ENCODE results near the gene CMC1.
"Not testable (repeated sequence)": the region's sequence is repeated elsewhere in the genome, so short reads cannot be mapped to it uniquely, and the experiment has no call there.

Gene CMC1

GRCh38 chr3:28244491-28244890 is 3.1 kb downstream of the CMC1 start:
- WGBS, 2 experiments (ENCODE audit: insufficient coverage in 2 of 2), result 93 to 95% methylated on average over 7 of the region's 8 CpGs
- Histone ChIP-seq H3K9me3 (ENCODE audit: control insufficient read depth, low read length) (no peaks in the 10 kb centered on the region), H3K36me3 (ENCODE audit: control insufficient read depth, insufficient read depth, low read length) (no peaks in the 10 kb centered on the region), H3K4me1 (ENCODE audit: control insufficient read depth, insufficient read depth, low read length, poor library complexity, severe bottlenecking) (peaks cover 7% of the 10 kb centered on the region), H3K27ac (ENCODE audit: low read depth, low read length, severe bottlenecking) (no peak overlapping the region), H3K4me3 (ENCODE audit: extremely low read depth, insufficient read depth, low read length, poor library complexity, severe bottlenecking) (no peak overlapping the region)

- H3K9me3 ChIP-seq (ENCODE audit: control insufficient read depth, low read length), result no peaks in the 10 kb centered on the region
- WGBS, 2 experiments (ENCODE audit: insufficient coverage in 2 of 2), result 83% methylated on average over 1 of the region's 1 CpG; no CpG with 5 or more reads in 1 of the 2 experiments
- H3K4me3 ChIP-seq (ENCODE audit: extremely low read depth, insufficient read depth, low read length, poor library complexity, severe bottlenecking), result no peak overlapping the region
Observed at GRCh38 chr3:28247286-28247685, 5.9 kb downstream of the CMC1 start.

DNA sequence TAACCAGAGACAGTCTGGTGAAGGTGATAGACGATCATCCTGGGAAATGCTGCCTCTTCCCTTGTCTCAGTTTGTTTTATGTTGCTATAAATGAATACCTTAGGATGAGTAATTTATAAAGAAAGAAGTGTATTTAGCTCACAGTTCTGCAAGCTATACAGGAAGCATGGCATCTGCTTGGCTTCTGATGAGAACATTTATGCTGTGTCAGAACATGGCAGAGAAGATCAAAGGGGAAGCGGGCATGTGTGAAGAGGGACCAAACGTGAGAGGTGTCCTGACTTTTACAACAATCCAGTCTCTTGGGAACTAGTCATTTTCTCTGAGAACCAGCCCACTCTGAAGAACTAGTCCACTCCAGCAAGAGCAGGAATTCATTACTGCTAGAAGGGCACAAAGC is 9.6 kb downstream of the CMC1 start:
- Histone ChIP-seq H3K27ac (ENCODE audit: low read depth, low read length, severe bottlenecking) (no peak overlapping the region), H3K4me3 (ENCODE audit: extremely low read depth, insufficient read depth, low read length, poor library complexity, severe bottlenecking) (no peak overlapping the region), H3K36me3 (ENCODE audit: control insufficient read depth, insufficient read depth, low read length) (no peaks in the 10 kb centered on the region), H3K9me3 (ENCODE audit: control insufficient read depth, low read length) (no peaks in the 10 kb centered on the region), H3K4me1 (ENCODE audit: control insufficient read depth, insufficient read depth, low read length, poor library complexity, severe bottlenecking) (no peaks in the 10 kb centered on the region)
- 88 to 100% methylated on average over 2 to 3 of the region's 3 CpGs for WGBS, 2 experiments (ENCODE audit: insufficient coverage in 2 of 2)

More at GRCh38 chr3:28247286-28247685, 5.9 kb downstream of the CMC1 start:
- H3K4me1 ChIP-seq (ENCODE audit: control insufficient read depth, insufficient read depth, low read length, poor library complexity, severe bottlenecking), result no peaks in the 10 kb centered on the region
- no peak overlapping the region for H3K27ac ChIP-seq (ENCODE audit: low read depth, low read length, severe bottlenecking)
- H3K36me3 ChIP-seq (ENCODE audit: control insufficient read depth, insufficient read depth, low read length), result no peaks in the 10 kb centered on the region

DNA sequence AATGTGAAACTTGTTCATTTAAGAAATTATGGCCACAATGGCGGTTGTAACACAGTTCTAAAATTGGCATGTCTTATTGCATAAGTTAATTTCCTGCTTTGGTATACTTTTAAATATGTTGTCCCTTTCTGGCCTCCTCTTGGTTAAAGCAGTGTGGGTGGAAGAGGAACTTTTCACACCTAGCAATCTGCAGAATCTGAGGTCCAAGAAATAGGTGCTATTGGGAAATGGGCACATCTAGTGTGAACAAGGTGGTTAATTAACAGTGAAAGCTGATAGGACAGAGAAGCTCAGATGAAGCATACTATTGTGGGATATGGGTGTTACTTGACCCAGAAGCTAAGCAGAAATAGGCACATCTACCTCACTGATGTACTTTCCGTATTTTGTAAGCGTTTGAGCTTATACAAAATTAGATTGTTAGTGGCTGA is 10.6 kb downstream of the CMC1 start:
- H3K4me3 ChIP-seq (ENCODE audit: extremely low read depth, insufficient read depth, low read length, poor library complexity, severe bottlenecking), result no peak overlapping the region
- WGBS, 2 experiments (ENCODE audit: insufficient coverage in 2 of 2), result 86 to 100% methylated on average over 1 of the region's 3 CpGs
- H3K36me3 ChIP-seq (ENCODE audit: control insufficient read depth, insufficient read depth, low read length), result no peaks in the 10 kb centered on the region
- no peaks in the 10 kb centered on the region for H3K9me3 ChIP-seq (ENCODE audit: control insufficient read depth, low read length)
- H3K27ac ChIP-seq (ENCODE audit: low read depth, low read length, severe bottlenecking), result no peak overlapping the region
- H3K4me1 ChIP-seq (ENCODE audit: control insufficient read depth, insufficient read depth, low read length, poor library complexity, severe bottlenecking), result no peaks in the 10 kb centered on the region

- H3K4me3 ChIP-seq (ENCODE audit: extremely low read depth, insufficient read depth, low read length, poor library complexity, severe bottlenecking), result no peak overlapping the region
- 0 to 51% methylated on average over 1 to 2 of the region's 9 CpGs for WGBS, 2 experiments (ENCODE audit: insufficient coverage in 2 of 2)
- H3K36me3 ChIP-seq (ENCODE audit: control insufficient read depth, insufficient read depth, low read length), result no peaks in the 10 kb centered on the region
- no peak overlapping the region for H3K27ac ChIP-seq (ENCODE audit: low read depth, low read length, severe bottlenecking)
- no peaks in the 10 kb centered on the region for H3K4me1 ChIP-seq (ENCODE audit: control insufficient read depth, insufficient read depth, low read length, poor library complexity, severe bottlenecking)
- H3K9me3 ChIP-seq (ENCODE audit: control insufficient read depth, low read length), result no peaks in the 10 kb centered on the region
Observed at GRCh38 chr3:28253040-28253715, 11.8 kb downstream of the CMC1 start.

DNA sequence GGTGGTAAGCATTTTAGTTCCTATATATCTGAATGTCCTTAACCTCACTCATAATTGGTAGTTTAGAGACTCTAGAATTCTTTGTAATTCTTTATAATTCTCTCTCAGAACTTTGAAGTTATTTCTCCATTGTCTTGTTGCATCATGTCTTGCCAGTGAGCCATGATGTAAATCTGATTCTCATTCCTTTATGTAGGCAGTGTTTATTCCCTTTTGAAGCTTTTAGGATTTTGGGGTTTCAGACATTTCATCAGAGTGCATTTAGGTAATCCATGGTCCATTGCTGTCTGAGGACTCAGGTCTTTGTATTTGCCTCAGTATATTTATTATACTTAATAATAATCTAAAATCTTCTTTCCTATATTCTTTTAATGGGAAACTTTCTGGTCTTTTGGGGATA is 20.6 kb downstream of the CMC1 start:
- Histone ChIP-seq H3K4me1 (ENCODE audit: control insufficient read depth, insufficient read depth, low read length, poor library complexity, severe bottlenecking) (no peaks in the 10 kb centered on the region), H3K4me3 (ENCODE audit: extremely low read depth, insufficient read depth, low read length, poor library complexity, severe bottlenecking) (no peak overlapping the region), H3K36me3 (ENCODE audit: control insufficient read depth, insufficient read depth, low read length) (no peaks in the 10 kb centered on the region), H3K9me3 (ENCODE audit: control insufficient read depth, low read length) (no peaks in the 10 kb centered on the region), H3K27ac (ENCODE audit: low read depth, low read length, severe bottlenecking) (no peak overlapping the region)

DNA sequence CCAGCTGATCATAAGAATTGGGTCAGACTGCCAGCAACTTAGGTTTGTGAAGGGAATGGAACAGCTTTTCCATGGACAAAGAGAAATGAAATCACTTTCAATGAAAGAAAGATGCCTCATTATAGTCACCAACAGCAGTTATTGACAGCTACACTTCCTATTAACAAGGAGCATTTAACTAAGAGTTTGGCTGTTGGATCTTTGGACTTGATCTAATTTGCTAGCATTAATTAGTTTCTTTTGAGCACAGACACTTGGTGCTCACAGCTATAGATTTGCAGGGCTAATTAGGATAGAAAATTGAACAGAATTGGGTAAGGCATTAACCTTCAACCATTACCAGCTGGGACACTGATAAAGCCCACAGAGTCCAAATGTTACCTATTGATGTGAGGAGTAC is 24.2 kb downstream of the CMC1 start:
- H3K4me1 ChIP-seq (ENCODE audit: control insufficient read depth, insufficient read depth, low read length, poor library complexity, severe bottlenecking), result no peaks in the 10 kb centered on the region

DNA sequence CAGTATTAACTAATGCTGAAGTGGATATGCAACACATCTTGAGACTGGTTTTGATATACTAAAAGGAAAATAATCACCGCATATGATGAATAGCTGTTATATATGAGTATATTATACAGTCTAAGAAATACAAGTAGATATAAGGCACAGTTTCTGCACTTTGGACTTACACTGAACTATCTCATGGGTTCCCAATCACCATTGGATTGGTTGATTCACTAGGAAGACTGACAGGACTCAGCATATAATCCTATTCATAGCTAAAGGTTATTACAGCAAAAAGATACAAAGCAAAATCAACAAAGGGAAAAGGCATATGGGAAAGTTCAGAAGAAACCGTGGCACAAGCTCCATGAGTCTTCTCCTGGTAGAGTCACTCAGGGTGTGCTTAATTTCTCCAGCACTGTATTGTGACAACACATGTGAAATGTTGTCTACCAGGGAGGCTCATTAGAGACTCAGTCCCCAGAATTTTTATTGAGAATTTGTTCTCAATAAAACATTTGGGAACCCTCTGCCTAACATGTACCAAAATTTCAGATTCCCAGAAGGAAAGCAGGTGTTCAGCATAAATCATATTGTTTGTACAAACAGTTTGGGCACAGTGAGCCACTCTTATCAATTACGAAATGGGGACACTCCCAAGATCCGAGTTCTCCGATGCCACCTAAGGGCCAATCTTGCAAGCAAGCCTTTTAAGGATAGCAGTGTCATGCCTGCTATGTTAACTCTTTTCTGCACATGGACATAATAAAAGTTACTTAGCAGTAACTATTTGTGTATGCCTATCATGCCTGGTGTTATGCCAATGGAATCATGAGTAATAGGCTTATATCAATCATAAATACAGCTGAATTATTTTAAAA is 26.8 kb downstream of the CMC1 start:
- Histone ChIP-seq H3K9me3 (ENCODE audit: control insufficient read depth, low read length) (peaks cover 12% of the 10 kb centered on the region), H3K27ac (ENCODE audit: low read depth, low read length, severe bottlenecking) (no peak overlapping the region), H3K4me1 (ENCODE audit: control insufficient read depth, insufficient read depth, low read length, poor library complexity, severe bottlenecking) (no peaks in the 10 kb centered on the region), H3K36me3 (ENCODE audit: control insufficient read depth, insufficient read depth, low read length) (peaks cover 8% of the 10 kb centered on the region), H3K4me3 (ENCODE audit: extremely low read depth, insufficient read depth, low read length, poor library complexity, severe bottlenecking) (no peak overlapping the region)
- WGBS, 2 experiments (ENCODE audit: insufficient coverage in 2 of 2), result 90 to 92% methylated on average over 4 of the region's 5 CpGs

More for the DNA sequence above, 24.2 kb downstream of the CMC1 start:
- no peak overlapping the region for H3K4me3 ChIP-seq (ENCODE audit: extremely low read depth, insufficient read depth, low read length, poor library complexity, severe bottlenecking)
- no peak overlapping the region for H3K27ac ChIP-seq (ENCODE audit: low read depth, low read length, severe bottlenecking)
- H3K9me3 ChIP-seq (ENCODE audit: control insufficient read depth, low read length), result no peaks in the 10 kb centered on the region
- H3K36me3 ChIP-seq (ENCODE audit: control insufficient read depth, insufficient read depth, low read length), result peaks cover 4% of the 10 kb centered on the region

DNA sequence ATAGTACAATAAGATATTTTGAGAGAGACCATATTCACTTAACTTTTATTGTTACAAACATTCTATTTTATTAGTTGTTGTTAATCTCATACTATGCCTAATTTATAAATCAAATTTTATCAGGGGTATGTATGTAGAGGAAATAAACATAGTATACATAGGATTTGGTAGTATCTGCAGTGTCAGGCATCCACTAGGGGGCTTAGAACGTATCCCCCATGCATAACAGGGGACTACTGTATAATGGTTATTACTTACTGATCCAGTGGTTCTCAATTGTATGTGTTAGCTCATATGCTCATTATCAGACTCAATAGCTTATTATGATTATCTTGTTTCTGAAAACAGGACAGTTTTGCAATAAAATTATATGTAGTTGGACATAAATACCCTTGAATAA is 27.6 kb downstream of the CMC1 start:
- WGBS, 2 experiments (ENCODE audit: insufficient coverage in 2 of 2), result 60% methylated on average over 1 of the region's 1 CpG; no CpG with 5 or more reads in 1 of the 2 experiments
- peaks cover 10% of the 10 kb centered on the region for H3K36me3 ChIP-seq (ENCODE audit: control insufficient read depth, insufficient read depth, low read length)
- peaks cover 19% of the 10 kb centered on the region for H3K9me3 ChIP-seq (ENCODE audit: control insufficient read depth, low read length)

GRCh38 chr3:28269884-28270283 is 28.5 kb downstream of the CMC1 start:
- peaks cover 19% of the 10 kb centered on the region for H3K9me3 ChIP-seq (ENCODE audit: control insufficient read depth, low read length)
- H3K4me1 ChIP-seq (ENCODE audit: control insufficient read depth, insufficient read depth, low read length, poor library complexity, severe bottlenecking); H3K27ac ChIP-seq (ENCODE audit: low read depth, low read length, severe bottlenecking); H3K4me3 ChIP-seq (ENCODE audit: extremely low read depth, insufficient read depth, low read length, poor library complexity, severe bottlenecking): not testable (repeated sequence)
- 100% methylated on average over 1 of the region's 2 CpGs for WGBS, 2 experiments (ENCODE audit: insufficient coverage in 2 of 2)
- H3K36me3 ChIP-seq (ENCODE audit: control insufficient read depth, insufficient read depth, low read length), result peaks cover 10% of the 10 kb centered on the region

More for the DNA sequence above, 27.6 kb downstream of the CMC1 start:
- H3K4me3 ChIP-seq (ENCODE audit: extremely low read depth, insufficient read depth, low read length, poor library complexity, severe bottlenecking), result no peak overlapping the region
- H3K4me1 ChIP-seq (ENCODE audit: control insufficient read depth, insufficient read depth, low read length, poor library complexity, severe bottlenecking), result no peaks in the 10 kb centered on the region
- no peak overlapping the region for H3K27ac ChIP-seq (ENCODE audit: low read depth, low read length, severe bottlenecking)

DNA sequence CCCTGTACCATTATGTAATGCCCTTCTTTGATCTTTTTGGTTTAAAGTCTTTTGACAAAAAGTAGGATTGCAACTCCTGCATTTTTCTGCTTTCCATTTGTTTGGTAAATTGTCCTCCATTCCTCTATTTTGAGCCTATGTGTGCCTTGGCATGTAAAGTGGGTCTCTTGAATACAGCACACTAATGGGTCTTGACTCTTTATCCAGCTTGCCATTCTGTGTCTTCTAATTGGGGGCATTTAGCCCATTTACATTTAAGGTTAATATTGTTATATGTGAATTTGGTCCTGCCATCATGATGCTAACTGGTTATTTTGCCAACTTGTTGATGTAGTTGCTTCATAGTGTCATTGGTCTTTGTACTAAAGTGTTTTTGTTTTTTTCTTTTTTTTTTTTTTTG is 32.4 kb downstream of the CMC1 start:
- H3K27ac ChIP-seq (ENCODE audit: low read depth, low read length, severe bottlenecking), result no peak overlapping the region
- H3K36me3 ChIP-seq (ENCODE audit: control insufficient read depth, insufficient read depth, low read length), result peaks cover 10% of the 10 kb centered on the region
- no peaks in the 10 kb centered on the region for H3K4me1 ChIP-seq (ENCODE audit: control insufficient read depth, insufficient read depth, low read length, poor library complexity, severe bottlenecking)
- peaks cover 19% of the 10 kb centered on the region for H3K9me3 ChIP-seq (ENCODE audit: control insufficient read depth, low read length)
- no peak overlapping the region for H3K4me3 ChIP-seq (ENCODE audit: extremely low read depth, insufficient read depth, low read length, poor library complexity, severe bottlenecking)
